Measurements from ENCODE around the gene PRDM16. TPM values are rescaled to one million over a fixed set of nuclear protein-coding genes. Genes with fewer than 3 reads are reported as not detected.

The PRDM16 gene
- 1 to 10 TPM; 6.0 to 6.9 TPM for total RNA-seq

DNA sequence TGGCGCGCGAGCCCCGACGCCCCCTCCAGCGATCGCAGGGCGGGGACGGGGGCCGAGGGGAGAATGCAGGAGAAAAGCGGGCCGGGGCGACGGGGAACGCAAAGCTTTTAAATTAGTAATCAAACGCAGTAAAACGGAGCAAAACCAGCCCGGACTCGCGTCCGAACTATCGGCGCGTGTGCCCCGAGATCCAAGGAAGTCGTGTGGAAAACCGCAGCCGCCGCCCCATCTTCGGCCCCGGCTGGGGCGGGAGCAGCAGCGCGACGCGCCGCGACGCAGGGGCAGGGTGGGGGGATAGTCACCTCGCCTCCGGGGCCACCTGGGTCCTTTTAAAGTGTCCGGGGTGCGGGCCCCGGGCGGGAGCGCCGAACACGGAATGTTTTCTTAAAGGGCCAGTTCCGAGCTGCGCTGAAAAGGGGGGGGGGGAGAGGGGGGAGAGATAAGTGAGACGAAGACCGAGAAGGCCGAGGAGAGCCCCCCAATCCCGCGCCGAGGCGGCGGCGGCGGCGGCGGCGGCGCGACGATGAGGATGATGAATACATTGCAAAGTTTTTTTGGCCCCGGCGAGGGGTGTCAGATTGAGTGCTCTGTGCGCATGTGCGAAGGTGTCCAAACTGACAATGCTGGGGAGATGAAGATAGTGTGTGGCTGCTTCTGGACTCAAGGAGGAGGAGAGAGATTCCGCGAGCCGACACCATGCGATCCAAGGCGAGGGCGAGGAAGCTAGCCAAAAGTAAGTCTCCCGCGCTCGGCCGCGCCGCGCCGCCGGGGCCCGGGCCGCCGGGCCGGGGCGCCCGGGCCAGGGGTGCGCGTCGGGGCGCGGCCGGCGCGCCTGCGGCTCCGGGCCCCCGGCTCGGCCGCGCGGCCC lies at the start of gene PRDM16:
Gene PRDM16 (plus strand): TSS at position 640 of the 868 bp plus-strand sequence. CDS start 57 bp downstream, at position 697.

DNA sequence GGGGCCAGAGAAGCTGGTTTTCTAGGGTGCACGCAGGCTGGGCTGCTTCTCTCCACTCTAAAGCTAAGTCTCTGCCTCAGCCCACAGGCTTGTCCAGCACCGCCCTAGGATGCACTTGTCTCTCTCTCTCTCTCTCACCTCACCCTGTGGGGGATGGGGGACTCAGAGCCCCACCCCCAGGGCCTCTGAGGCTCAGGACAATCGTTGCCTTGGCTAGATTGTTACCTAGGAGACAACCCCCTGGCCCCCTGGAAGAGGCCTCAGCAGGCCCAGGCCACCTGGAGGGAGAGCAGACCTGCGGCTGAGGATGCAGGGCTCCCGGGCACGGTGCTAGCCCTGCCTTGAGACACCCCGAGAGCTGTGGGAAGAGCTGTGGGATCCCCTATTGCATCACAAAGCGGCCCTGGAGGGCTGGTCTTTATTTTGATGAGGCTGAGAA lies 47.8 kb upstream of the PRDM16 start, which contains the start of gene ACTRT2:
Gene ACTRT2 (plus strand): TSS at position 235 of the 439 bp plus-strand sequence. CDS start 220 bp downstream, outside the sequence.

DNA sequence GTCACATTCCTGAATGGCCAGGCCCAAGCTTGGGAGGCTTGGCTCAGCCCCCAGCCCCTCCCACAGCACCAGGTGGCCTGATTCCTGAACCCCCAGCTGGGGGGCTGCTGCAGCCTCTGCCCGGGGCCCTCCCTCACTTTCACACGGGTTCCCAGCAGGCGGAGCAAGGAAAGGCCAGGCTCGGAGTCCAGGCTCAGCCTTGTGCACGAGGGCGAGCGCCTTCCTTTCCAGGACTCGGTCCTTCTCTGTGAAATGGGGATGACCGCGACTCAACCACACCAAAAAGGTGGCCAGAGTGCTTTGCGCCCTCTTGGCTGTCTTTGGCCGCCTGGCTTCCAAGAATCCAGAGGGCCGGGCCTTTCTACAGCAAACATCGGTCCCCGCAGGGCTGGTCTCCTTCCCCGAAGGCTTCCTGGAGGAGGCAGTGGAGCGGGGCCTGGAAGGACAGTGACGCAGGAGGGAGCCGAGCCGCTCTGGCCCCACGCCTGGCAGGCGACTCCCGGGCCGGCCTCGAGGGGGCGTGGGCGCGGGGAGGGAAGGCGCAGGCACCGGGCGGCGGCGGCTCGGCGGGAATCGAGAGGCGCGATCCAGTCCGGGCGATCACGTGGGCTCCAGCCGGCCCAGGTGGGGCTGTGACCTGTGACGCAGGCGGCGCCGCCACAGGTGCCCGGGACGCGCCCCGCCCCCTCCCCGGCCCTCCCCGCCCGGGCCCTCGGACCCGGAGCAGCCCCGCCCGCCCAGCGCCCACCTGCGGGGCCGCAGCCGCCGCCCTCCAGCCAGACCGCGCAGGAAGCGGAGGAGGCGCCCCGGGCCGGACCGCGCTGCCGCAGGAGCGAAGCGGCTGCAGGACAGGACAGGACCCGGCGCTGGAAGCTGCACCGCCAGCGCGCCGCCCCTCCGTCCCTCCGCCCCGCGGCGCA lies 385.1 kb downstream of the PRDM16 start, which contains the start of gene ARHGEF16:
Gene ARHGEF16 (plus strand): TSS at position 775 of the 920 bp plus-strand sequence. CDS start 8,420 bp downstream, outside the sequence.

Small RNA genes within 50 kb of the gene (microRNA-seq; reads per million reads assigned to microRNA genes)
- not detected for gene MIR4251 (ENCODE audit: borderline microRNAs expressed, borderline replicate concordance)

Other genes with a start within 250 kb of the PRDM16 start
- not detected for gene ACTRT2, start 47.7 kb upstream of the PRDM16 start, total RNA-seq

Measured in activated naive CD4-positive, alpha-beta T cell treated with anti-CD3 and anti-CD28 coated beads, Interleukin-2, amount 10 ng/mL, durations not matched to agents 5 hours and 36 hours (primary cell).